ENCODE results near the gene EML5. TPM values are rescaled to one million over a fixed set of nuclear protein-coding genes. Genes with fewer than 3 reads are reported as not detected.

The EML5 gene
- total RNA-seq, 1 experiment from 2014 or later: 0.85 TPM

GRCh38 chr14:88667555-88668273, 125.0 kb downstream of the EML5 start:
- Mint-ChIP-seq H3K4me1 (no peaks in the 10 kb centered on the region), H3K27me3 (ENCODE audit: low read depth) (peaks cover 9% of the 10 kb centered on the region), H3K4me3 (no peak overlapping the region), H3K36me3 (no peaks in the 10 kb centered on the region), H3K9me3 (peaks cover 13% of the 10 kb centered on the region), H3K27ac (no peak overlapping the region)
- ChIA-PET CTCF (interaction anchor here (0.6 to 3.1 kb wide), 34 partner anchors 8 to 1272 kb away, joined by 3 to 18 read pairs (median 3); partner anchors contain the start of genes EML5 and TTC8), POLR2A (interaction anchor here (0.5 kb wide), 1 partner anchor 13 kb away, joined by 3 read pairs; no protein-coding TSS in a partner anchor)
- ATAC-seq (peak; percentile 95), DNase-seq (ENCODE audit: low spot score) (peak; percentile 38)
- TF ChIP-seq CDX4 (CRISPR knock-in tag; IDR thresholded peaks at IDR 0.05; ENCODE audit: borderline replicate concordance) (no peak), AR (CRISPR knock-in tag; IDR thresholded peaks at IDR 0.05) (no peak), ETV6 (CRISPR knock-in tag; IDR thresholded peaks at IDR 0.05) (no peak), CTCF (IDR thresholded peaks at IDR 0.05) (peak; percentile 69; the same call in 1 of the 2 replicates), ZNF512 (CRISPR knock-in tag; IDR thresholded peaks at IDR 0.05; ENCODE audit: borderline replicate concordance) (no peak)

GRCh38 chr14:88660056-88660455, 132.7 kb downstream of the EML5 start:
- Mint-ChIP-seq H3K27ac (no peak overlapping the region), H3K27me3 (ENCODE audit: low read depth) (no peaks in the 10 kb centered on the region; the same call in 1 of the 2 replicates), H3K9me3 (peaks cover 12% of the 10 kb centered on the region), H3K36me3 (no peaks in the 10 kb centered on the region), H3K4me1 (no peaks in the 10 kb centered on the region), H3K4me3 (no peak overlapping the region)
- no peak for ATAC-seq
- CTCF ChIA-PET: no interaction called here
- POLR2A ChIA-PET: no interaction called here
- DNase-seq (ENCODE audit: low spot score): no peak
- TF ChIP-seq FOXP4 (CRISPR knock-in tag; IDR thresholded peaks at IDR 0.05) (no peak), GABPB1 (CRISPR knock-in tag; IDR thresholded peaks at IDR 0.05) (no peak), PRDM15 (CRISPR knock-in tag; IDR thresholded peaks at IDR 0.05) (no peak), OVOL2 (CRISPR knock-in tag; IDR thresholded peaks at IDR 0.05; ENCODE audit: borderline replicate concordance) (no peak), USF1 (CRISPR knock-in tag; IDR thresholded peaks at IDR 0.05) (no peak), CBFB (CRISPR knock-in tag; IDR thresholded peaks at IDR 0.05; ENCODE audit: low read depth) (no peak), ZNF416 (CRISPR knock-in tag; IDR thresholded peaks at IDR 0.05) (no peak), EMX1 (CRISPR knock-in tag; IDR thresholded peaks at IDR 0.05) (no peak), ELF4 (CRISPR knock-in tag; IDR thresholded peaks at IDR 0.05; ENCODE audit: low read depth) (no peak), ZNF532 (CRISPR knock-in tag; IDR thresholded peaks at IDR 0.05; ENCODE audit: borderline replicate concordance) (no peak)
